AG04449 (cell line): ENCODE data around the gene FLCN.

Experiments
- CTCF ChIA-PET: fragments of 350-600 bp; formaldehyde crosslinking; extraction: SDS; loops from one replicate; lab custom pipeline; 2021; ENCODE audit warnings: antibody characterized with exemption; lab: Yijun Ruan, JAX
- POLR2A ChIA-PET: fragments of 400-600, 350-600 bp; formaldehyde crosslinking; extraction: SDS; loops from one replicate; lab custom pipeline; 2020; ENCODE audit warnings: antibody characterized with exemption, inconsistent platforms; lab: Yijun Ruan, JAX
- DNase-seq: peaks from one replicate; pipeline ENCODE4 v3.0.0-alpha.2; 2010; ENCODE audit warnings: low read depth, low spot score
- H3K4me3 ChIP-seq: 2 replicates; pipeline ENCODE4 v1.5.1; 2011; ENCODE audit warnings: low read depth, mild to moderate bottlenecking, control low read depth, low read length
- CTCF ChIP-seq: IDR thresholded peaks from one replicate; pipeline ENCODE4 v1.5.1; 2011; ENCODE audit warnings: mild to moderate bottlenecking, moderate library complexity, low read length, control low read depth, inconsistent platforms; ENCODE audit not compliant: insufficient read depth; ENCODE audit errors: missing control alignments

The FLCN gene

DNA sequence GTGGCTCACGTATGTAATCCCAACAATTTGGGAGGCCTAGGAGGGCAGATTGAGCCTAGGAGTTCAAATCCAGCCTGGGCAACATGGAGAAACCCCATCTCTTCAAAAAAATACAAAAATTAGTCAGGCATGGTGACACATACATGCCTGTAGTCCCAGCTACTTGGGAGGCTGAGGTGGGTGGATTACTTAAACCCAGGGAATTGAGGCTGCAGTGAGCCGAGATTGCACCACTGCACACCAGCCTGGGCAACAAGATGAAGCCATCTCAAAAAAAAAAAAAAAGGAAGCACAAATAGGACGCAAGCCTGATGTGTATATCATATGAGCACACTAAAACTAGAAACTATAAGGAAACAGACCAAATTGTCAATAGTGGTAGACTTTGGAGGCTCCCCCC lies 17.1 kb upstream of the FLCN start:
- ChIA-PET POLR2A (no interaction called here), CTCF (interaction anchor here (1.7 to 3.1 kb wide), 2 partner anchors 14 to 256 kb away, joined by 5 to 7 read pairs; no protein-coding TSS in a partner anchor)
- no peak overlapping the region for H3K4me3 ChIP-seq
- no peak for TF ChIP-seq CTCF
- DNase-seq: no peak

DNA sequence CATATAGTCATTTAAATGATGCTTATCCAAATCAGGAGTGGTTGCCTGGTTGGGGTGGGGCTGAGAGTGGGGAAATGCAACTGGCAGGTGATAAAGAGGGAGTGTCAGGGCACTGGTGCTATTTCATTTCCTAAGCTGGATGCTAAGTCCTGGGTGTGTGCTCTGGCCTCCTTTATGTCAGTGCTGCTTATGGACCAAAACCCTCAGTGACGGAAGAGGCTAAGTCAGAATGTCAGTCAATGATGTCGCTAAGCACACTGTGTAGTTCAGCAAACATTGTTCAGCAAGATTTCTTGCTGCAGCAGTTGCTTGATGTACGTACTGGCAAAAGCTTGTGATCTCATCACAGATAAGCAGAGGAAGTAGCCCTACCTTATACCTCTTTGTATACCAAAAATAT lies 16.4 kb upstream of the FLCN start:
- no peak for TF ChIP-seq CTCF
- H3K4me3 ChIP-seq: no peak overlapping the region
- ChIA-PET POLR2A (no interaction called here), CTCF (interaction anchor here (1.7 to 3.1 kb wide), 2 partner anchors 13 to 255 kb away, joined by 5 to 7 read pairs; no protein-coding TSS in a partner anchor)
- no peak for DNase-seq

DNA sequence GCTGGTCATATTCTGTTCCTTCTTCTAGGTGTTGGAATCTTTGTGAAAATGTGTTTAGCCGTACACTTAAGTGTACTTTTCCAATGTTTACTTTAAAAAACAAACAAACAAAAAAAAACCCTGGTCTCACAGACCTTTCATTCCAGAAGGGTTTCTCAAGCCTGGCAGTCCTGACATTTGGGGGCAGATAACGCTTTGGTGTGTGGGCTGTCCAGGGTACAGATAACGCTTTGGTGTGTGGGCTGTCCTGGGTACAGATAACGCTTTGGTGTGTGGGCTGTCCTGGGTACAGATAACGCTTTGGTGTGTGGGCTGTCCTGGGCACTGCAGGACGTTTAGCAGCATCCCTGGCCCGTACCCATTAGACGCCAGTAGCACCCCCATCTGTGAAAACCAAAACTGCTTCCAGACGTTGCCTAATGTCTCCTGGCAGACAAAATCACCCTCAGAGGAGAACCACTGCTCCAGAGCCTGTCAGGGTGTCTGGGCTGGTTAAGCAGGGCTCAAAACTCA lies 15.2 kb upstream of the FLCN start:
- ChIA-PET CTCF (no interaction called here), POLR2A (no interaction called here)
- no peak for TF ChIP-seq CTCF
- DNase-seq: no peak
- H3K4me3 ChIP-seq: no peak overlapping the region

DNA sequence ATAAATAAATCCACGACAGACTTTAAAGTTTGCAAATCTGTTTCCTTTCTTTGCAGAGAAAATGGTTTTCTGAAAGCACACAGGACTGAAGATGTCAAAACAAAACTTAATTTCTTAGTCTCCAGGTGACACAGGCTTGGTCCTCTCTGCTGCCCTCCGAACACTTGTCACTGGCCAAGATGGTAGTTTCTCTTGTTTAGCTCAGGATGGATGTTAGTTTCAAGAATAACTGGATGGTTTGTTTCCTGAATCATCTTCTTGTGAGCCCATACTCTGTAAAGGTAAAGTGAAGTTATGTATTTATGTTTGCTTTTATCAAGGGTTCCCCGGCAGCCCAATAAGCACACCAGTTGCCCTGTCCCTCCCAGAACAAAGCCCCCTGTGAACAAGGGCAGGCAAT lies 9.9 kb upstream of the FLCN start:
- DNase-seq: no peak
- POLR2A ChIA-PET: interaction anchor here (0.7 kb wide), 1 partner anchor 10 kb away, joined by 3 read pairs; no protein-coding TSS in a partner anchor
- CTCF ChIA-PET: interaction anchor here (1.0 kb wide), 1 partner anchor 18 kb away, joined by 3 read pairs; no protein-coding TSS in a partner anchor
- H3K4me3 ChIP-seq: no peak overlapping the region
- no peak for TF ChIP-seq CTCF

DNA sequence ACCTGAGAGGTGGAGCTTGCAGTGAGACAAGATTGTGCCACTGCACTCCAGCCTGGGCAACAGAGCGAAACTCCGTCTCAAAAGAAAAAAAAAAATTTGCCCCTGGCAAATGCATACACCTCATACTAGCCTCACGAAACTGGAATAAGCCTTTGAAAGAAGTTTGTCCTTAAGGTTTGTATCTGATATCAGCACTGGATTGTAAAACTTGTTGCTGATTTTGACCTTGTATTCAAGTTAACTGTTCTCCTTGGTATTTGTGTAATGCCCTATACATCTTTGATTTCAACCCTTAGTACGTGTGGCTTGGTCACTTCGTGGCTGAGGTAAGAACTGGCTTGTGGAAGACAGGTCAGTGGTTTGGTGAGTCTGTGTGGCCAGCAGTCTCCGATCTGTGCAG lies 6.2 kb upstream of the FLCN start:
- ChIA-PET CTCF (no interaction called here), POLR2A (interaction anchor here (0.7 kb wide), 1 partner anchor 36 kb away, joined by 3 read pairs; no protein-coding TSS in a partner anchor)
- no peak overlapping the region for H3K4me3 ChIP-seq
- no peak for DNase-seq
- no peak for TF ChIP-seq CTCF

DNA sequence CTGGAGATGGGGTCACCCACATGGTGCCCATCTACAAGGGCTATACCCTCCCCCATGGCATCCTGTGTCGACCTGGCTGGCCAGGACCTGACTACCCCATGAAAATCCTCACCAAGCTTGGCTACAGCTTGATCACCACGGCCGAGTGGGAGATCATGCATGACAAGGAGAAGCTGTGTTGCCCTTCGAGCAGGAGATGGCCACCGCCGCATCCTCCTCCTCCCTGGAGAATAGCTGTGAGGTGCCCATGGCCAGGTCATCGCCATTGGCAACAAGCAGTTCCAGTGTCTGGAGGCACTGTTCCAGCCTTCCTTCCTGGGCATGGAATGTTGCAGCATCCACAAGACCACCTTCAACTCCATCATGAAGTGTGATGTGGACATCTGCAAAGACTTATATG lies 5.3 kb upstream of the FLCN start:
- TF ChIP-seq CTCF: no peak
- DNase-seq: no peak
- ChIA-PET POLR2A (interaction anchor here (0.7 kb wide), 1 partner anchor 37 kb away, joined by 3 read pairs; no protein-coding TSS in a partner anchor), CTCF (no interaction called here)
- no peak overlapping the region for H3K4me3 ChIP-seq
